HG02870 (cell line): ENCODE measurements around the gene TOP2A.
A peak's percentile ranks its signal among the peaks of the same experiment; 100 is the strongest.

Source experiments
- ATAC-seq: cut with Tn5 transposase; IDR thresholded peaks from one replicate; pipeline ENCODE4 v1.9.1; 2021; ENCODE audit warnings: mild to moderate bottlenecking, moderate library complexity; ENCODE audit not compliant: unreplicated experiment

TOP2A gene

DNA sequence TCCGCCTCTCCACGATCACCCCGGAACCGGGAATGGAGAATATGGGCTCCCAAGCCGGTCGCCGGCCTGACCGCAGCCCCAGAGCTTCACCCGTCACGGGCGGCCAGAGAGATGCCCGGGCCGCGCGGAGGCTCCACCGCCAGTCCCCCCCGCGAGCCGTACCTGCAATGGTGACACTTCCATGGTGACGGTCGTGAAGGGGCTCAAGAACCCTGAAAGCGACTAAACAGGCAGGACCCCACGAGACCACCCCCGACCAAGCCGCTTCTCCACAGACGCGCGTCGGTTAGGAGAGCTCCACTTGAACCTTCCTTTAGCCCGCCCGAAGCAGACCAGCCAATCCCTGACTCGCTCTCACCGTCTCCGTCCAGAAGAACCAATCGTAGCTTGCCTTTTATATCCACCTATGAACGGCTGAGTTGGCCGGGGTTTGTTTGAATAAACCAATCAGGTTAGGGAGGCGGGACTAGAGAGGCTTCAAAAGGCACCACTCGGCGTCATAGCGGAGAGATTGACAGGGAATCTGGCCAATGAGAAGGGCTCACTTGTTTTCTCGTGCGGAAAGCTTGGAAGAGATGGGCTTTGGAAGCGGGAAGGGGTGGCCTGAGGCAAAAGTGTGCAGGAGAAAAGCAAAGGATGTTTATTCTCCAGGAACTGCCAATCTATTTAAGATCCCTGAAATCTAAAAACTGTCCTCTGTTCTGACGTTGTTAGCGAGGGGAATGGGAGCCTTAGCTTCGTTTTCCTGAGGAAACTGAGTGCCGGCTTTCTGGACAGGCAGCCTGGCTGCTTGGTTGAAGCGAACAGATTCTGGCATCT lies at the start of gene TOP2A:
TOP2A (minus strand) TSS at position 288 of the 819 bp plus-strand sequence; CDS start at position 183, 105 bp downstream.
- ATAC-seq = peak; percentile 97

GRCh38 chr17:40467281-40467867 lies 49.7 kb upstream of the TOP2A start:
- no peak for ATAC-seq

DNA sequence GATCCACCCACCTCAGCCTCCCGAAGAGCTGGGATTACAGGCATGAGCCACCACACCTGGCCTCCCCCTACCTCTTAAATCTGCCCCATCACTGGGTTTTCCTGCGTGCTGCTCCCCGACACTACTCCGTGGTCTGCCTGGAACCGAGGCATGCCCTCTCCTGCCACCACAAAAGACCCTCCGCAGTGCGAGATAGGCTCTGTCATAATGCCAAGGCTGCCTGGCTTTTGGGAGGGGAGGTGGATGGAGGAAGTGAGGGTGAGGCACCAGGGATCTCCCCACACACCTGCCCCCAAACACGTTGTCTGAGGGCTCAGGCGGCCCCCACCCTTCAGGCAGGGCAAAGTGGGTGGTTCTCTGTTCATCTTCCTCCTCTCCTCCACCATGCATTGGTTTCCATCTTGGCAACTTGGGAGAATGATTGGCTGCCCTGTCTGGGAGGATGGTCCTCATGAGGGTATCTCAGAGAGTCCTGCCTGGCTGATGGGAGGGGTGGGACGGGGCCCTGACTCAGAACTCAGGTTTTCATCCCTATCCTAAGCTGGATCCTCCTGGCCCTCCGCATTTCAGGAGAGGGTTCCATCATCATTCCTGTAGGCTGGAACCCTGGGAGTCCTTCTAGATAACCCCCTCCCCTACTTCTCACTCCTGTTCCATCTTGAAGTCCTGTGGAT lies 48.7 kb upstream of the TOP2A start:
- ATAC-seq = no peak

DNA sequence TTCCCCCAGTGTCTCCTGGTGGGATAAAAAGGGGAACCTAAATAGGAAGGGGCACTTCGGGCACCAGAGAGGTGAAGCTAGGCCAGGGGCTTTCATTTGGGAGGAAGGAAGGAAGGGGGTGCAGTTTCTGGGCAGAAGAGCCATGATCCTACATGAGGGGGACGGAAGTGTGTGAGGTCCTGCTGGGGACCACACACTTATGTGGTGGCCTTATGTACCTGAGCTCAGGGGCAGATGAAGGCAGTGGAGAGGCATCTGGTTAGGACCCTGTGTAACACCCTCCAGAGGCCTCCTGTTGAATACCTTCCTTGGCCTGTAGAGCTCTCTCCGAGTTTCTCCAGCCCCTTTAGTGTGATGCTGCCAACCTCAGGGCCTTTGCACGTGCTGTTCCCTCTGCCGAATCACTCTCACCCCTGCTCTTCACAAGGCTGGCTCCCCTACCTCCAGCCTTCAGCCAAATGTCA lies 46.7 kb upstream of the TOP2A start:
- no peak for ATAC-seq

GRCh38 chr17:40463122-40463550 lies 45.4 kb upstream of the TOP2A start:
- ATAC-seq = no peak

DNA sequence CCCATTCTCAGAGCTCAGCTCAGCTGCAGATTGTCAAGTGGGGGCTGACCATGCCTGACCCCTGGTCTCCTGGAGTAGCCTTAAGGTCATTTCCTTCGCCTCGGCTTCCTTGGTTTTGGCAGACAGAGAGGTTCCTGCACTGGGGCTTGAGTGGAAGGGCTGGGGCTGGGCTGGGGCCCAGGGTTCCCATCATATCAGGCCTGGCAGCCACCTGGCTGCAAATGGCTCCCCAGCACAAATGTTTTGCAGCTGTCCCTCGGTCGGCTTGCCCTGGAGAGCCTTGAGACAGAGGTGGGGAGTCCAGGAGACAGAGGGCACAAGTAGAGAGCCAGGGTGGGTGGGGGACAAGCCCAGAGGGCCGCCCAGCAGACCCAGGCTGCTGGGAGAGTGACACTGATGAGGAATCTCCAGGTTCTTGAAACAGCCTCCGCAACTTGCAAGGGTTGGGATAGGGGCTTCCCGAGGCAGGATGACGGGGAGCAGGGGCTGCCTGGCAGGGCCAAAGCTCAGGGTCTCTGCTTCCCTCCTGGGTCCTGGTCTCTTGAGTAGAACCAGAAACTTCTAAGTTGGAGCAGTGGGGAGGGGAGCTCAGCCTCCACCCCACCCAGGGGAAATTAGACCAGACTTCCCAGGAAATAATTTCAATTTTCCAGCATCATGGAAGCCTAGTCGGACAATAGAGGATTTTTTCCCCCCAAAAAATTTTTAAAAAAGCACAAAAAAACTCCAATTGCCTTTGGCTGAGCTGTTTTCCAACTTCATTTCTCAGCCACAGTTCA lies 44.8 kb upstream of the TOP2A start:
- no peak for ATAC-seq

DNA sequence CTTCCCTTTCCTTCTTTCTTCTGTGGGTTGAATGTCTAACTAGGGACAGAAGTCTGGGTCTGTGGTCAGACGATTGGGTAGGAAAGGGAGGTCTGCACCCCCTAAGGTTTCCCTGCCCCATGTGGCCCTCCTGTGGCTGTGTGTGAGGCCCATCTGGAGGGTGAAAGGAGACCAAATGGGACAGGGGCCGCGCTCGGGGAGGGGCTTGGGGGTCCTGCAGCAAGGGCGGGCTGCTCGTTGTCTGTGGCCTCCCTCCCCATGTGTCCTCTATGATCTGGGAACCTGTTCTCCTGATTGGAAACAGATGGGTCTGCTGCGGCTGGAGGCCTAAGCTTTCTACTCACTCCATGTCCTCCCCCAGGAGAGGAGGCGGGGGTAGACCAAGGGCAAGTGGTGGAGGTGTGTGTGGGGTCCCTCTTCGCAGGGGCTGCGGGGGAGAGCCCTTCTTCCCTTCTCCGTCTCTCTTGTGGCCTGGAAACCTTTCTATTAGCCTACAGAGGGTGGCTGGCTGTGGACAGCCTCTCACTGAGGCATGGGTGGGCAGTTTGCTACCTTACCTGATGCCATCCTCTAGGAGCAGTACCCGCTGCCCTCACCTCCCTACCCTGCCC lies 44.1 kb upstream of the TOP2A start:
- no peak for ATAC-seq

GRCh38 chr17:40460968-40461731 lies 43.5 kb upstream of the TOP2A start:
- no peak for ATAC-seq

DNA sequence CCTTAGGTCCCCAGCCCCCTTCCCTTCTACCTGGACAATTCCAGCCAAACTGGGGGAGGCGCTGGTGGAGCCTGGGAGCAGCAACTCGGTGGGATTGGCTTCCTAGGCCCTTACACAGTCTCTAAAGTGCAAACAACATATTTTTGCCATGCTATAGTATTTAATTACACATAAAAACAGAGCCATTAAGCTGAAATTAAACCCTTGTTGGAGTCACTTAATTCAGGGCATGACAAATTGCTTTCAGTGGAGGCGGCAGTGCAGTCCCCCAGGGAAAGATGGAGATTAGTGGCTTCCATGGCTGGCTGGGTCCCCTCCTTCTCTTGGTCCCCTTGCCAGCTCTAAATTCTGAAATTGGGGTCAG lies 42.9 kb upstream of the TOP2A start:
- ATAC-seq = no peak

GRCh38 chr17:40459636-40460603 lies 42.2 kb upstream of the TOP2A start:
- no peak for ATAC-seq

- no peak for ATAC-seq
Observed at GRCh38 chr17:40458851-40459482, 41.3 kb upstream of the TOP2A start.

DNA sequence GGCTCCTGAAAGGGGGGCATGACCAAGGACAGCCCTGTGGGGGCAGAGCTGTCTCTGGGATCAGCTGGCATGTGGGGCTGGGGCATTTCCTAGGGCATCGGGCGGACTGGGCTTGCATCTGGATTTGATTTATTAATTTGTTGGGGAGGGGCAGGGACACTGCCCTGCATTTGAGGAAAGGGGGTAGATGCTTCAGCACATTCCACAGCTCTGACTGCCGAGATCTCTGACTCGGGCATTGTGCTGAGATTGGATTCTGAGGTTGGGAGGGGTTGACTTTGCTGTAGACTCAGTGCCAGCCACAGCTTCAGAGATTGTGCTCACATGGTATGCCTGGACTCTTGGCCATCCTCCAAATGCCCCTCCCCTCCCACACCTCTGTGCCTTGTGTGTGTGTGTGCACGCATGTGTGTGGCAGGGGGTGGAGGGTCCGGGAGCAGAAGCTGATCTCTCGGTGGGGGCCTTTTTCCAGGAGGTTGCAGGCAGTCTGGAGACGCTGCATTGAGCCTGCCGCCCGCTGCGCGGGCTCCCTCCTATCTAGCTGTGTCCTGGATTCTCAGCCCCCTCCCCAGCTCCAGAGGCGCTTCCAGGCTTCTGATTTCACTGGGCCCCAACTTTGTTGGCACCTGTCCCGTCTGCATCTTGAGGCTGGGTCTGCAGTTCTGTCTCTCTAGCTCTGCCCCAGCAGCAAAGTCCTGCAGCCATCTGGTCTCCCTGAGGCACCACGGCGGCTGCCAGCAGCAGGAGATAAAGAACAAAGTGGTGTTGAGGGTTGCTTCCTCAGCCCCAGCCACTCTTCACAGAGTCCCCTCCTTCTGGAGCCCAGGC lies 40.5 kb upstream of the TOP2A start:
- no peak for ATAC-seq

DNA sequence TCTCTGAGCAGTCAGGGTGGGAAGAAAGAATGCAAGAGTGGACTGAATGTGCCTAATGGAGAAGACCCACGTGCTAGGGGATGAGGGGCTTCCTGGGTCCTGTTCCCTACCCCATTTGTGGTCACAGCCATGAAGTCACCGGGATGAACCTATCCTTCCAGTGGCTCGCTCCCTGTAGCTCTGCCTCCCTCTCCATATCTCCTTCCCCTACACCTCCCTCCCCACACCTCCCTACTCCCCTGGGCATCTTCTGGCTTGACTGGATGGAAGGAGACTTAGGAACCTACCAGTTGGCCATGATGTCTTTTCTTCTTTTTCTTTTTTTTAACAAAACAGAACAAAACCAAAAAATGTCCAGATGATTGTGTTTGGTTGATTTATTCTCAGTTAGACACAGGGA lies 39.7 kb upstream of the TOP2A start:
- ATAC-seq = no peak

- no peak for ATAC-seq
Observed at GRCh38 chr17:40456396-40456951, 38.8 kb upstream of the TOP2A start.

GRCh38 chr17:40454613-40454995 lies 36.9 kb upstream of the TOP2A start:
- no peak for ATAC-seq

DNA sequence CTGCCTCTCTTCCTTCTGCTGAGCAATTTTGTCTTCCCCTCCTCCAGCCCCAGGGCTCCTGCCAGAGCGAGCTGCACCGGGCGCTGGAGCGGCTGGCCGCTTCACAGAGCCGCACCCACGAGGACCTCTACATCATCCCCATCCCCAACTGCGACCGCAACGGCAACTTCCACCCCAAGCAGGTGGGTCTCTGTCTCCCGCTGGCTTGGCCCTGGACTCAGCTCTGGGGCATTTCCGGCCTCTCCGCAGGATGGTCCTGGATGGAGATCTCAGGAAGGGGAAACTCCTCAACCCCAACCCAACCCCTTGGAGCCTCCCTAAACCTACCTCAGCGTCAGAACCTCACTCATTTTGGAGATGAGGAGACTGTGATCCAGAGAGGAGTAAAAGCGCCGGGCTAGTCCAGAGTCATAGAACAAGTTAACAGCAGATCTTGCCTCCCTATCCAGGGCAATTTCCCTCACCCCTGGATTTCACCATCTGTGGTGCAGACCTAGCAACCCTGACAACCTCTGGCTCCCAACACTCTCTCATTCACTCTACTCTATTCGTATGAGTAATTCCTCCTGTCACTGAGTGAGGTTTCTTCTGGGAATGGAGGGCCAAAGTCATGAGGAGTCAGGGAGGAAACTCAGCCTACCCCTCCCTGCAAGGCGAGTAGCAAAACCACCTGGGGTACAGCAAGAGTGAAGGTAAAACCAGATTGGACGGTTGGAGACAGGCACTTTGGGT lies 36.4 kb upstream of the TOP2A start:
- ATAC-seq = no peak
